SHP77 treated with DMSO at 0.1 percent for 48 hours (cell line): ENCODE results near the gene BNC1.
"Not testable (repeated sequence)": the region's sequence is repeated elsewhere in the genome, so short reads cannot be mapped to it uniquely, and the experiment has no call there.

Experiments used
- DNase-seq: peaks from one replicate; lab custom pipeline; 2025; lab: John Stamatoyannopoulos, UW

BNC1 gene

GRCh38 chr15:83249030-83249343 is 35.5 kb downstream of the BNC1 start:
- no peak for DNase-seq

DNA sequence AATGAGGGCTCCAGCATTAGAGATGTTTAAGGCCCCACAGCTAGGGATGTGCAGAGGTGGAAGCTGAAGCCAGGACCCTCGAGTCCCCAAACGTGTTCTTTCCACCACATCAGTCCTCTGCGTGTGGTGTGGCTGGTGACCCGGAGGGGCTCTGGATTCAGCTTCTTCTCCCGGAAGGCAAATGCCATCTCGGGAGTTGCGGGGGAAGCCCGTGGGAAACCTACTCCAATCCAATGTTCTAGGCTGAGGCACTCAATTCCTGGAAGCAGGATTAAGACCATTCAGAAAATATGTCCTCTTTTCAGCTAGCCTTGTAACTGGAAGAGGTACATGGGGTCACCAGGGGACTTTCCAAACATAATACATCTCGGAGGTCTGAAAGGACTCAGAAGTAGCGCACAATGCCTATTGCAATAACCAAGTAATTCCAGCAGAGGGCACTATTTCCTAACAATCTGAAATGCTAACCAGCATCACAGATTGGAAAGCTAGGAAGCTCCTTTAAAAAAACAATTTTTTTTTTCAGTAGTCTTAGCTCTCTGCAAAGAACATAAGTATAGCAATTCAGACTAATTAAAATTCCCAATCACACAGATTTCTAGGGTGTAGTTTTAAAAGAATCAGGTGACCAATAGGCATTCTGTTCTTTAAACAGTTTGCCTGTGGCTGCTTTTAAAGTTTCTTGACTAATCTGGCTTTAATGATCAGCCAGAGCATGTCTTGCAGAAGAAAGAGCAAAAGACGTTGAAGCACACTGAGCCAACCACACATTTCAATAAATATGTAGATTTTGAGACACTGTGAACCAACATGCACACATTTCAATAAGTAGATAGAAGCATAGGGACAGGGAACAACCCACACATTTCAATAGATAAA is 36.1 kb downstream of the BNC1 start:
- DNase-seq, result no peak

DNA sequence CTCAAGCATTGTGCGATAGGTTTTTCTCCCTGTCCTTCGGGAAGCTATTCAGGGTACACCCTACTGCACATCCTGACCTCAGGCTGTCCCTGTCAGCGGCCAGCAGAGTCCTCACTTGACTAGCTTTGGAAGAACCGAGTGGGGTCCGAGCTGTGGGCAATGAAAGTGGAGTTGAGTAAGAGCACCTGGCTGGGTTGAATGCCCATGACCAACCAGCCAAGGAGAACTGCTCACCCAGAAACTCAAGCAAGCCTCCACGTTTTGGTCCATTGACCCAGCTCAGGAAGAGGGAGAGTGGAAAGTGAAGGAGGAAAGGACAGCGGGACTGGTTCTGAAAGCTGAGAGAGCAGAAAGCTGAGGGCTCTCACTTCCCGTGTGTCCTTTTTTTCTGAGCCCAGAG is 40.8 kb downstream of the BNC1 start:
- no peak for DNase-seq

- no peak for DNase-seq
Observed at GRCh38 chr15:83230242-83230641, 54.2 kb downstream of the BNC1 start.

- DNase-seq, result no peak
Observed at GRCh38 chr15:83225449-83225848, 59.0 kb downstream of the BNC1 start.

DNA sequence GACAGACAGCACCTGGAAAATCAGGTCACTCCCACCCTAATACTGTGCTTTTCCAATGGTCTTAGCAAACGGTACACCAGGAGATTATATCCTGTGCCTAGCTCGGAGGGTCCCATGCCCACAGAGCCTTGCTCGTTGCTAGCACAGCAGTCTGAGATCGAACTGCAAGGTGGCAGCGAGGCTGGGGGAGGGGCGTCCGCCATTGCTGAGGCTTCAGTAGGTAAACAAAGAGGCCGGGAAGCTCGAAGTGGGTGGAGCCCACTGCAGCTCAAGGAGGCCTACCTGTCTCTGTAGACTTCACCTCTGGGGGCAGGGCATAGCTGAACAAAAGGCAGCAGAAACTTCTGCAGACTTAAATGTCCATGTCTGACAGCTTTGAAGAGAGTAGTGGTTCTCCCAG is 62.7 kb downstream of the BNC1 start:
- DNase-seq, result not testable (repeated sequence)

GRCh38 chr15:83219026-83219425 is 65.4 kb downstream of the BNC1 start:
- no peak for DNase-seq

- DNase-seq, result no peak
Observed at GRCh38 chr15:83215306-83215705, 69.2 kb downstream of the BNC1 start.

DNA sequence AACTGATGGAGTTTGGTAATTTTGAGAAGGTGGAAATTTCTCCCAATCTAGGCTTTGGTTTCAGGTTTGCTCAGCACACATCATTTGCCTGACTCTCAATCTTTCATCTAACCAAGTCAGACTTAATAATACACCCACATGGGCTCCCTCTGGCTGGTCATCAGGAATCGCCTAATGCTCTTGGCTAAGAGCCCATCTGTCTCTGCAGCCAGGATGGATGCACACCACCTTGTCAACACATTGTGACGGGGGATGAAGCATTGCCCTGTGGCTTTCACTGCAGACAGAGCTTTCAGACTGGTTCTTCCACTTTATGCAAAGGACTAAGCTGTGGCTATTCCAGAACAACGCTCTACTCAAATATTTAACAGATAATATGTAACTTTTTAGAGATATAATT is 73.8 kb downstream of the BNC1 start:
- DNase-seq, result peak; percentile 24

DNA sequence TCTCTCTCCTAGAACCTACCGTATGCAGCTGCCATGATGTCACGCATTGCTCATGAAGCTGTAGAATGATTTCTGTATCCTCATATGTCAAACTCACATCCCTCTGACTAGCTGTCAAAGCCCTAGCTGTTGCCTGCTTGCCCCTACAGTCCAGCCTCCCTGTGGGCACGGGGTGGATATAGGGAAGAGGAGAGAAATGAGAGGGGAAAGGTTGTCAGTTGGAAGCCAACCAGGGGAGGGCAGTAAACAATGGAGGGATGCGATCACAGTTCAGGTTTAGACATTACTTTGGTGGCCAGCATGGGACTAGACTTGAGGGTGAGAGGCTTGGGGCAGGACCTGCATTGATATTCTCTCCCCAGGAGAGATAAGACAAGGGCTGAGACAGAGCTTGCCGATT is 75.1 kb downstream of the BNC1 start:
- DNase-seq, result no peak

DNA sequence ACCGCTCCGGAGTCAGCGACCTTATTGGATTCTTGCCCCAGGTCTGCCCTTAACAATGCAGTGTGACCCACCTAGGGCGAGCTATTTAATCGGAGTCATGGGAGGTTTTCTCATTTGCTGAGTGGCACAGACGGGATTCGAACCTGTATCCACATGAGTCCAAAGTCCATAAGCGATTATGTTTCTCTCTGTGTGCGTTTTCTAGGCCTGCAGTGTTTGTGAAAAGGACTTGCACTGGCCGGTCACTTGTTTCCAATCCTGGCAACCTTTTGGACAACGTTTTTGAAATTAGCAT is 76.2 kb downstream of the BNC1 start:
- DNase-seq, result no peak

DNA sequence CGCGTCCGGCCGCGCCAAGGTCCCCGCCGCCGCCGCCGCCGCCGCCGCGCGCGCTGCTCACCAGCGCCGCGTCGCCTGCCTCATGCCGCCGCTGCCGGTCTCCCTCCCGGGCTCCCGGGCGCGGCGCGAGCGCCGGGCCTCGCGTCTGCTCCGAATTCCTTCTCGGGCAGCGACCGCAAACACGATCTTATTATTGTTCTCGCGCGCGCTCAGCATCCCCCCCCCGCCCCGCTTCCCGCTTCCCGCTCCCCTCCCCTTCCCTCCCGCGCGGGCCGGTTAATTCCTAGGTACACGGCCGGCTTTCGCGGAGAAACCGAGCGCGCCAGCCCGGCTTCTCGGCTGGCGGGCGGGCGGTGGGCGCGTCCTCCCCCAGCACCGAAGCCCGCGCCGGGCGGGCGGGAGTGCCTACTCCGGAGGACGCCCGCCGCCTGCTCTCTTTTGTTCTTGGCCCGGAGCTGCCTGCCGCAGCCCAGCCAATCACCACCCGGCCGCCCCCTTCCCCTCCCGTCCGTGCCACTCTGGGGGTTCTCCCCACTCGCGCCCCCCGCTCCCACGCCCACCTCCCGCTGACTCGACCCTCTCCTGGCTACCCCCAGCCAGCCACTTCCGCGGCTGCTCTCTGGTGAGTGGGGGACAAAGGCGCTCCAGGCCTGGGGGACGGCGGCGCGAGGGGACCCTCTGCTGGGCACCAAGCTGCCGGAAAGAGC is 76.7 kb downstream of the BNC1 start, which contains the start of gene HDGFL3:
TSS of gene HDGFL3 (minus strand) at position 164 of the 707 bp plus-strand sequence. CDS start 409 bp downstream, outside the sequence.
- peak; percentile 28 for DNase-seq

DNA sequence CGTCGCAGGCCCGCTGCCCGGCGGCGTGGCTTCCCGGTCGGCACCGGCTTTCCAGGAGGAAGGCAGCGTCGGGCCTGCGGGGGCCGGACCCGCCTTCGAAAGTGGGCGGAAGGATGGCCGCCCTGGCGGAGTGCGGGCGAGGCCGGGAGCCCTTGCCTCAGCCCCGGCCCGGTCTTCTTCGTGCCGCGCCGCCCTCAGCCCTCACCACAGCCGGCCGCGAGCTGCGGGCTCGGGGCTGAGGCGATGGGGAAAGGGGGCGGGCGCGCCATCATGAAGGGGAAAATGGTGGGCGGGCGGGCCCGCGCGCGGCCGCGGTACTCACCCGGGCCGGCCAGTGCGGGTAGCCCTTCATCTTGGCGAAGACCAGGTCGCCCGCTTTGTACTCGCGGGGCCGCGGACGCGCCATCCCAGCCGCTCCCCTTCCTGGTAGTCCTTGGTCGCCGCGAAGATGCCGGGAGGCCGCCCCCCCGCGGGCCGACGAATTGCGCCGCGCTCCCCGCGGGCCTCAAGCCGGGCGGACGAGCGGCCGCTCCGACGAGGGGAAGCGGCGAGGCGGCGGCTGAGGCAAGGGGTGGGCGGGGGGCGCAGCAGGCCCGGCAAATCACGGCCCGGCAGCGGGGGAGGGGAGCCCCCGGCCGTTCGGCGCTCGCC is 77.3 kb downstream of the BNC1 start:
- DNase-seq, result no peak

DNA sequence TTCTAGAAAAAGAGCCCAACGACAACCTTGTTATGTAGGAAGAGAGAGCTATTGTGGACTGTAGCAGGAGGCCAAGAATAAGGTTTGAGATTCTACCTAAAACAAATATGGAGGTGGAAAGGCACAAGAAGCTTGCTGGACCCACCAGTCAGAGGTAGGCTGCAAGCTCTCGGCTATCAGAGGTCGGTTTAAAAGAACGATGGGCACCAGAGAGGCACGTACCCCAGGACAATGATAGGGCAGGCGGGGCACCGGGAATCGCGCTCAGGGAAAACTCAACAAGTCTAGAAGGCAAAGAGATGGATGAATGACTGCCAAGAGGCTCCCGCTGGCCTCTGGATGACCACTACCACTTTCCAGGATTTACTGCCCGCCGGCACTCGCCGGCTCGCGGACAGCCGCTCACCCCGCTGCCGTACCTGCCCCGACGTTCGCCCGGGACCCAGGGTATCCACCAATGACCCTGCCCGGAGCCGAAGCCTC is 77.9 kb downstream of the BNC1 start:
- no peak for DNase-seq
